ENCODE data around the gene CASQ1. TPM values are rescaled to one million over a fixed set of nuclear protein-coding genes. Genes with fewer than 3 reads are reported as not detected.

CASQ1 gene
- total RNA-seq, 1 donor from 2014 or later, result 0.27 TPM

DNA sequence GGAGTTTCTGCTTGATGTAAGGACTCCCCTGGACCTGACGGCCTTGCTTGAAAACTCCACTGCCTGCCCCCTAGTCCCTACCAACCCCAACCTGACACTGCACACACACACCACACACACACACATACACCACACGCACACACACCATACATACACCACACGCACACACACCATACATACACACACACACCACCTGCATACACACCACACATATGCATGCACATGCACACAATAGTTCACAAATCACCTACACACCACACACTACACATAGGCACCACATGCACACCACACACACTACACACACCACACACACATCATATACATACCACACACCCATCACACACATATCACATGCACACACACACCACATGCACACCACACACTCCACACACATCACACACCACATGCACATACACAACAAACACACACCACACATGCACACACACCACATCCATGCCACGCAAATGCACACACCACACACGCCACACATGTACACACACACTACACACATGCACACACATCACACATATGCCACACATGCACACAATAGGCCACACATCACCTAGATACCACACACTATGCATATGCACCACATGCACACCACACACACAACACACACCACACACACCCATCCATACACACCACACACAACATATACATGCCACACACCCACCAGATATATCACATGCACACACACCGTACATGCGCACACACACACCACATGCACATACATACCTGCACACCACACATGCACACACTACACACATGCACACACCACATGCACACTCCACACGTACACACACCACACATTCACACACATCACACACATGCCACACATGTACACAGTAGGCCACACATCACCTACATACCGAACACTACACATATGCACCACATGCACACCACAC lies 3.7 kb downstream of the CASQ1 start:
- intact Hi-C loops (cut with DNase I), result no loop called here
- no peaks in the 10 kb centered on the region for H3K9me3 ChIP-seq
- no peak overlapping the region for H3K27ac ChIP-seq
- peak in 1 of 2 donors; percentile 7 for ATAC-seq
- no peaks in the 10 kb centered on the region for H3K36me3 ChIP-seq
- H3K4me1 ChIP-seq, result peaks cover 9% of the 10 kb centered on the region
- no peak overlapping the region for H3K4me3 ChIP-seq
- no peak for DNase-seq
- no peaks in the 10 kb centered on the region for H3K27me3 ChIP-seq (ENCODE audit: low read depth)
- no peak for TF ChIP-seq CTCF (IDR thresholded peaks at IDR 0.05)

DNA sequence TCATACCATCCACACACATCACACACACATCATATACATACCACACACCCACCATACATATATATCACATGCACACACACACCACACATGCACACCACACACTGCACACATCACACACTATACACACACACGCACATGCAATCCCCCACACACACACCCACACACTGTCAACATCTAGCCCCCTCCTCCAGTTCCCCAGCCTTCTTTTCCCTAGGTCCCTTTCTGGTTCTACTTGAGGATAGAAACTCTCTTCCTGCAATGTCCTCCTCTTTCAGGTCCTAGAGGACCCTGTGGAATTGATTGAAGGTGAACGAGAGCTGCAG lies 4.3 kb downstream of the CASQ1 start:
- Histone ChIP-seq H3K27ac (no peak overlapping the region), H3K36me3 (no peaks in the 10 kb centered on the region), H3K27me3 (ENCODE audit: low read depth) (no peaks in the 10 kb centered on the region), H3K4me1 (peaks cover 9% of the 10 kb centered on the region), H3K9me3 (no peaks in the 10 kb centered on the region), H3K4me3 (no peak overlapping the region)
- intact Hi-C loops (cut with DNase I), result no loop called here
- no peak for TF ChIP-seq CTCF (IDR thresholded peaks at IDR 0.05)
- DNase-seq (no peak), ATAC-seq (no peak)

DNA sequence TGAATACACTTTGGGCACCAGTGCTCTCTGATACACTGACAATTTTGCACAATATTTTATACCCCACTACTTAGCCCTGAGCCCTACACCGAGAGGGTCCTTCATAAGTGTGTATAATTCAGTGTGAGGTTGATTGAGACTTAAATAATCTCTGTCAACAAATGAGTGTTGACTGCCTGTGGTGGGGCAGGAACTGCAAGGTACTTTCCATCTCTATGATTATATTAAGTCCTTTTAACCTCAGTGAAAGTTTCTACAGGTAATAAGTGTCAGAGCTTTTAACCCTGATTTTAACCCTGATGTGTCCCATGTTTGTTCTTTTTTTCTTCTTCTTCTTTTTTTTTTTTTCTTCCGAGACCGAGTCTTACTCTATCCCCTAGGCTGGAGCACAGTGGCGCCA lies 5.8 kb downstream of the CASQ1 start:
- Histone ChIP-seq H3K36me3 (no peaks in the 10 kb centered on the region), H3K27ac (no peak overlapping the region), H3K9me3 (no peaks in the 10 kb centered on the region), H3K4me3 (no peak overlapping the region), H3K27me3 (ENCODE audit: low read depth) (no peaks in the 10 kb centered on the region), H3K4me1 (peaks cover 9% of the 10 kb centered on the region)
- DNase-seq (no peak), ATAC-seq (no peak)
- intact Hi-C loops (cut with DNase I), result no loop called here
- no peak for TF ChIP-seq CTCF (IDR thresholded peaks at IDR 0.05)

GRCh38 chr1:160197231-160197630 lies 6.9 kb downstream of the CASQ1 start:
- intact Hi-C loops (cut with DNase I), result no loop called here
- Histone ChIP-seq H3K9me3 (no peaks in the 10 kb centered on the region), H3K27me3 (ENCODE audit: low read depth) (no peaks in the 10 kb centered on the region), H3K4me3 (no peak overlapping the region), H3K27ac (no peak overlapping the region), H3K4me1 (peaks cover 9% of the 10 kb centered on the region), H3K36me3 (no peaks in the 10 kb centered on the region)
- DNase-seq (no peak), ATAC-seq (no peak)
- no peak for TF ChIP-seq CTCF (IDR thresholded peaks at IDR 0.05)

DNA sequence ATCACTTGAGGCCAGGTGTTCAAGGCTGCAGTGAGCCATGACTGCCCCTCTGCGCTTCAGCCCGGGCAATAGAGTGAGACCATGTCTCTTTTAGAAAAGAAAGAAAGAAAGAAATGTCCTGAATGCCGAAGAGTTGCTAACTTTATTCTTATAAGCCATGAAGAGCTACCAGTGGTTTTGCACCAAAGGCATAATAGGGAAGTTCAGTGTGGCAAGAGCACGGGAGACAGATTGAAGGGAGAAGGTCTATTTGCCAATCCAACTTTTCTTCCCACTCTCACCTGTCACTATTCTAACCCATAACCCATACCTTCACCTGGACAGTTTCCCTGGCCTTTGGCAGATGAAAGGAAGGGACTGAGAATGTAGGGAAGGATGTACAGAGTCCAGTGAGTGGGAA lies 10.4 kb downstream of the CASQ1 start:
- H3K4me3 ChIP-seq, result no peak overlapping the region
- no peaks in the 10 kb centered on the region for H3K27me3 ChIP-seq (ENCODE audit: low read depth)
- H3K4me1 ChIP-seq, result peaks cover 13% of the 10 kb centered on the region
- intact Hi-C loops (cut with DNase I), result no loop called here
- TF ChIP-seq CTCF (IDR thresholded peaks at IDR 0.05), result no peak
- H3K27ac ChIP-seq, result no peak overlapping the region
- ATAC-seq (no peak), DNase-seq (no peak)
- H3K9me3 ChIP-seq, result no peaks in the 10 kb centered on the region
- H3K36me3 ChIP-seq, result no peaks in the 10 kb centered on the region
